Pancreas (tissue), 10 donors: ENCODE measurements around the gene ARFGAP3. TPM values are rescaled to one million over a fixed set of nuclear protein-coding genes. Genes with fewer than 3 reads are reported as not detected.

ENCODE experiments used
- ATAC-seq, 4 donors: fragments of 200-7000 bp; cut with Tn5 transposase; one replicate each; pipeline versions ENCODE4 v1.8.0 to v1.9.1; 2020; ENCODE audit warnings: mild to moderate bottlenecking in 4 of 4, moderate library complexity in 4 of 4
- DNase-seq, 6 donors: peaks; one replicate each; pipeline ENCODE4 v3.0.0-alpha.2; 2020
- FAIRE-seq: peaks from 2 replicates; lab custom pipeline; 2012; peaks lifted over from hg19 to GRCh38; lab: Jason Lieb, UNC
- H3K27ac ChIP-seq, 4 donors: fragments of 200-600 bp; sonication (generic); 1 replicate in 3 of 4; 2 replicates in 1 of 4; pipeline versions ENCODE4 v1.5.0 to v1.8.0; 2020
- H3K27me3 ChIP-seq, 4 donors: fragments of 200-600 bp; one replicate each; pipeline ENCODE4 v1.8.0; 2021
- H3K36me3 ChIP-seq, 3 donors: fragments of 200-600 bp; sonication (generic) in 1 of 3; one replicate each; pipeline versions ENCODE4 v1.5.0 to v1.8.0; 2020 to 2021
- H3K4me1 ChIP-seq, 3 donors: fragments of 200-600 bp; one replicate each; pipeline ENCODE4 v1.8.0; 2021
- H3K4me3 ChIP-seq, 4 donors: fragments of 200-600 bp; sonication (generic) in 2 of 4; one replicate each; pipeline versions ENCODE4 v1.5.0 to v1.8.0; 2020 to 2021
- H3K9me3 ChIP-seq, 4 donors: fragments of 200-600 bp; one replicate each; pipeline ENCODE4 v1.8.0; 2021
- CTCF ChIP-seq, 4 donors: fragments of 200-600 bp; sonication (generic) in 3 of 4; IDR thresholded peaks; one replicate each; pipeline versions ENCODE4 v1.5.0 to v1.8.0; 2021; ENCODE audit warnings: antibody characterized with exemption in 4 of 4
- WGBS, 2 donors: extraction: QIAGEN DNeasy Blood & Tissue Kit; methylation state at CpG; one replicate each; pipeline ENCODE4 v1.1.7; 2013; 5-methylcytosine and 5-hydroxymethylcytosine counted together
- intact Hi-C, 3 donors: fragments of 100-400 bp; cut with DNase I; formaldehyde crosslinking; loops; one replicate each; pipeline versions ENCODE4 v1.11.1 to v1.14.2; 2022
- polyA plus RNA-seq, 2 donors: library from polyadenylated mRNA; stranded (reverse); fragments of 200-250 nt; gene quantifications; one replicate each; pipeline ENCODE4 v1.2.3, GENCODE V29; 2013
- total RNA-seq, 6 donors: library from RNA; stranded (reverse); fragmentation: NEBNext Ultra II Directional in 4 of 6; extraction: Animal tissue kit (Norgen Biotek cat#: 25700) in 4 of 6; gene quantifications; one replicate each; pipeline versions ENCODE4 v1.2.1 to v1.2.4, GENCODE V29; 2021 to 2023
- donor health status: healthy with polysubstance abuse.
- donor health status: DM: no; HTN: no; CAD: no; lungs with moderate emphysema.
- donor health status: DM: no; HTN: no; CAD: no.
- donor health status: control.
- donor health status: control.
- donor health status: Bipolar disorder and iron deficiency.
- donor health status: DM: yes; HTN: yes; CAD: no.
- donor health status: DM: no; HTN: no; CAD: no.
- donor health status: DM: no; HTN: no; CAD: no.
- donor health status: DM: yes; HTN: yes; CAD: no.

ARFGAP3 gene
- total and polyA plus RNA-seq, 8 donors: 39.1 to 75.3 (median 61.1) TPM

- peaks cover 4 to 92% (median 47%) of the 10 kb centered on the region in 3 donors for H3K36me3 ChIP-seq
- no peaks in the 10 kb centered on the region for H3K9me3 ChIP-seq
- ATAC-seq (no peak), FAIRE-seq (no peak), DNase-seq (no peak)
- H3K4me1 ChIP-seq: no peaks in the 10 kb centered on the region
- H3K27me3 ChIP-seq: no peaks in the 10 kb centered on the region
- H3K27ac ChIP-seq: no peak overlapping the region
- intact Hi-C loops: no loop called here
- H3K4me3 ChIP-seq: no peak overlapping the region
- 93 to 96% methylated on average over 4 of the region's 4 CpGs for WGBS, 2 donors
- TF ChIP-seq CTCF (IDR thresholded peaks at IDR 0.05): no peak
Observed at GRCh38 chr22:42831712-42832111, 25.4 kb downstream of the ARFGAP3 start.

GRCh38 chr22:42830161-42830560, 26.9 kb downstream of the ARFGAP3 start:
- no peak for TF ChIP-seq CTCF (IDR thresholded peaks at IDR 0.05)
- Histone ChIP-seq H3K4me1 (no peaks in the 10 kb centered on the region), H3K4me3 (no peak overlapping the region), H3K9me3 (no peaks in the 10 kb centered on the region), H3K27me3 (no peaks in the 10 kb centered on the region), H3K27ac (no peak overlapping the region), H3K36me3 (peaks cover 1 to 92% (median 46%) of the 10 kb centered on the region in 3 donors)
- 89 to 93% methylated on average over 5 of the region's 5 CpGs for WGBS, 2 donors
- DNase-seq (no peak), FAIRE-seq (no peak), ATAC-seq (no peak)
- intact Hi-C loops: no loop called here

GRCh38 chr22:42829302-42829701, 27.8 kb downstream of the ARFGAP3 start:
- no peak for DNase-seq
- 61 to 75% methylated on average over 3 of the region's 3 CpGs for WGBS, 2 donors
- intact Hi-C loops: no loop called here
- H3K36me3 ChIP-seq: peaks cover 0 to 92% (median 39%) of the 10 kb centered on the region in 3 donors
- ATAC-seq: no peak
- H3K4me1 ChIP-seq: no peaks in the 10 kb centered on the region
- no peak overlapping the region for H3K27ac ChIP-seq
- FAIRE-seq: no peak
- no peaks in the 10 kb centered on the region for H3K9me3 ChIP-seq
- H3K4me3 ChIP-seq: no peak overlapping the region
- H3K27me3 ChIP-seq: no peaks in the 10 kb centered on the region
- TF ChIP-seq CTCF (IDR thresholded peaks at IDR 0.05): no peak

- DNase-seq (no peak), FAIRE-seq (no peak), ATAC-seq (no peak)
- no peak overlapping the region for H3K27ac ChIP-seq
- no peaks in the 10 kb centered on the region for H3K27me3 ChIP-seq
- peaks cover 0 to 4% (median 0%) of the 10 kb centered on the region in 3 donors for H3K4me1 ChIP-seq
- H3K4me3 ChIP-seq: no peak overlapping the region
- intact Hi-C loops: no loop called here
- peaks cover 2 to 86% (median 17%) of the 10 kb centered on the region in 3 donors for H3K36me3 ChIP-seq
- no peaks in the 10 kb centered on the region for H3K9me3 ChIP-seq
- WGBS, 2 donors: 68 to 73% methylated on average over 3 of the region's 3 CpGs
- TF ChIP-seq CTCF (IDR thresholded peaks at IDR 0.05): no peak
Observed at GRCh38 chr22:42825796-42826195, 31.3 kb downstream of the ARFGAP3 start.

GRCh38 chr22:42821386-42821785, 35.7 kb downstream of the ARFGAP3 start:
- H3K9me3 ChIP-seq: no peaks in the 10 kb centered on the region
- 96 to 98% methylated on average over 3 of the region's 3 CpGs for WGBS, 2 donors
- no peak for DNase-seq
- H3K27ac ChIP-seq: no peak overlapping the region
- H3K36me3 ChIP-seq: peaks cover 2 to 52% (median 9%) of the 10 kb centered on the region in 3 donors
- FAIRE-seq: no peak
- H3K4me1 ChIP-seq: peaks cover 0 to 21% (median 4%) of the 10 kb centered on the region in 3 donors
- no peaks in the 10 kb centered on the region for H3K27me3 ChIP-seq
- ATAC-seq: no peak
- no peak for TF ChIP-seq CTCF (IDR thresholded peaks at IDR 0.05)
- intact Hi-C loops: no loop called here
- no peak overlapping the region for H3K4me3 ChIP-seq
